NCI-H82 treated with DMSO at 0.1 percent for 48 hours (cell line): ENCODE results near the gene HTR1D.

ENCODE experiments used
- DNase-seq: peaks from one replicate; lab custom pipeline; 2025; ENCODE audit not compliant: unreplicated experiment; lab: John Stamatoyannopoulos, UW

HTR1D gene

DNA sequence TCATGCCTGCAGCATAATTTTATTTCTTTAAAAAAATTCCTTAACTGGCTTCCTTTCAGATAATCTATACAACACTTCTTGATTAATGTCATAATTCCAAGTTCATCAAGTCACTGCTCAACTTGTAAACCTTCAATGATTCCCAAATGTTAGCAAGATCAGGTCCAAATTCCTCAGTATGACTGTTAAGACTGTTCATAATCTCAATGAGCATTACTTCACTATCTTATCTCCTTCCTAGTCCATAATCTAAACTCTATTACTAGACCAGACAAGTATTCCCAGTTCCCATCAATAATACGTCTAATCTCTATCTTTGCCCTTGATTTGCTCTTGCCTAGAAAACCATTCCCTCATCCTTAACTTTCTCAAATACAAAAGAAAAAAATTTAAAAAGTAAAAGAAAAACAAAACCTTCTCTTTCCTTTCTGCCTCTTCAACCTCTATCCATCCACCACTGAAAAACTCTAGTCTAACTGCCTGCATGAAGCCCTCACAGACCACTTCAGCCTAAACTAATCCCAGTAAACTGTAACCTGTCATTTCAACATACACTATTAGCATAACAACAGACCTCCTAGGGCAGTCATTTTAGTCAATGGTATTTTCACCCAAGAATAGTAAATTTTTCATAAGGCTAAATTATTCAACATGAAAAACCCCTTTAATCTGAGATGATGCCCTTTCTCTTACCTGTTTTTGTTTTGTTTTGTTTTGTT lies 64.2 kb downstream of the HTR1D start:
- DNase-seq, result no peak

DNA sequence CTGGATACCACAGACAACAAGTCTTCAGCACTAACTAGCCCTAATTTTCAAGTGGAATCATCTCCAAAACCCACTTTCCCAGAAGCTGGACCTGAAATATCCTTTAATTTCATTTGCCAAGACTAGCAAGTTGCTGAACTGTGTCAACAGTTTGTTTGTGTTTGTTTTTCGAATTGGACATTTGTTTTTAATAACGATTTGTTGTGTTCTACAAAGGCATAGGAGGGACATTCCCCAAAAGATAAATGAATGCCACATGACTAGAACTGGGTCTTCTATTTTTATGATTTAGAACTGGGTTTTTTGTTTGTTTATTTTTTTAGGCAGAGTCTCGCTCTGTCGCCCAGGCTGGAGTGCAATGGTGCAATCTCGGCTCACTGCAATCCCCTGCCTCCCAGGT lies 66.6 kb downstream of the HTR1D start:
- DNase-seq, result no peak

DNA sequence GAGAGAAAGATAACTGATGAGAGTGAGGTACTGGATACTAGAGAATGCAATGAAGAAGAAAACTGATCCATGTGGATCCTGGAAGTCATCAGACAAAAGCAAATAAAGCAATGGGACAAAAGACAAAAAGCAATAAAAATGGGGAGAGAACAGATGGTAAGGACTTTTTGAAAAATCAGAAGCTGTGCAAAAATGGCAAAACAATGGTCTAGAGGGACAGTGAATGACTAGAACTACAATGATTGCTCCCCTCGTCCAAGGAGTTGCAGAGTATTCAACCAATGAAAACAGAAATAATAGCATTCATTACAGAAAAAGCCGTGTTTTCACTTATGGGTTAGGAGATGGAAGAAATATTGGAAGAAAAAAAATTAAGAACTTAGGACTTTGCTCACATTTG lies 67.2 kb downstream of the HTR1D start:
- no peak for DNase-seq

DNA sequence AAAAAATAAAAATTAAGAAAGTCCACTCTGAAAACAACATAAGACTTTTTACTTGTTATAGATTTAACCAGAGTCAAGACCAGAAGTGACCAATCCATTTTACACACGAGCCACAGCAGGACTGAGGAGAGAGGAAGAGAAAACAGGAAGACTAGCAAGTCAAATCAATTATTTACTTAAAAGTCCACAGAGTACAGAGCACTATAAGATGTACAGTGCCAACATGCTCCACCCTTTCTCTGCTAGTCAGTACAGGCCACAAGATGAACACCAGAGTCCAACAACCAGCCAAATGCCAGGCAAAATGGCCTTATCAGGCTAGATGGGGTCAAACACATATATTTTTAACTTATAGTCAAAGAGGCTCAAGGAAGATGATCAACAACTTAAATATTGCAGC lies 68.2 kb downstream of the HTR1D start:
- DNase-seq, result no peak

DNA sequence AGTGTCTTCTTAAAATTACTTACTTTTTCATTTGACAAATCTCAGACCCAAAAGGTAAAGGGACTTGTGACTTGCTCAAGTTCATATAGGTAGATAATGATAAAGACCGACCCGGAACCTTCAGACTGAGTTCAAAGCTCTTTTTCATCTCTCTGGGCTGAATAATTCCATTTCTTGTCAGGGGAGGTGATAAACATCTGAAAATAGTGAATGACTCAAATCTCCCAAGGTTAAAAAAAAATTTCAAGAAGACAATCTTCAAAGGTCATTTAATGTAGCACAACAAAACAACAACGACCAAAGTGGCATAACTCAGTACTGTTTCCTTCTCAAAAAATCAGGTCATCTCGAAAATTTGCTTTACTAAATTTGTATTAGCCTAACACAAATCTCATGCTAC lies 69.2 kb downstream of the HTR1D start:
- DNase-seq, result no peak
